Colon (tissue), 2 donors: Measurements from ENCODE around the gene LRRC7.
"Not testable (repeated sequence)": the region's sequence is repeated elsewhere in the genome, so short reads cannot be mapped to it uniquely, and the experiment has no call there.

Source experiments
- FAIRE-seq: peaks from 2 replicates; lab custom pipeline; 2012; peaks lifted over from hg19 to GRCh38; lab: Jason Lieb, UNC
- donor health status: control.
- donor health status: control.

The LRRC7 gene

DNA sequence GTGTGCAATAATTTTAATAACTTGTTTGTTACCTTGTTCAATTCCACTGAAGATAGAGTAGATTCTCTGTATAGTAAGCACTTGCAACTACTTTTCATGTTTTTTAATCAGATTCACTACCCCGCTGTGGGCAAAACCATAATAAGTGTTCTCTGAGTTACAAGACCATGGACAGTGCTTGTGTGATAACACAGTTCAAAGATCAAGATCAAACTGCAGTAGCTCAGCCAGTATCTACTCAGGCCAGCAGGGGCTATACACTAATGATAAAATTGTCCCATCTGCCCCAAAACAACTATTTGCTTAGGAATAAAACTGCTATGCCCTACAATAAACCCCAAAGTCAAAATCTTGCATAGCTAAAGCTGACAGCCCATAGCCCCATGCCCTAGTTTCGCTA, 129.6 kb downstream of the LRRC7 start:
- FAIRE-seq, result no peak

DNA sequence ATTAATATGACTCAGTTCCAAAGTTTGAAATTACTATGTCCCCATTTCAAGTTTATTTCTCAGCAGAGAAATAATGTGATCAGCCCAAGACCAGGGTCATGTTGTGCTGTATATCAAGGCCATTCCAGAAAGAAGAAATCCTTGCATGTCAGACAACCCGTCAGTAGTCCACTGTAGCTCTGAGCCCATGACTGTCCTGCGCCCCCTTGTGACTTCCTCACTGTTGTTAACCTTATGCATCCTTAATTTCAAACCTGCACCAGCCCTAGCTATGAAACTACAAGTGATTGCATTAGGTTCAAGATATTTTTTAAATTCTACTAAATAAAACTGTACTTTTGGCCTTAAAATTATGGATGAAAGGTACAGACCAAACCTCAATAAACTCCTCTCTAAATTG, 133.0 kb downstream of the LRRC7 start:
- no peak for FAIRE-seq

DNA sequence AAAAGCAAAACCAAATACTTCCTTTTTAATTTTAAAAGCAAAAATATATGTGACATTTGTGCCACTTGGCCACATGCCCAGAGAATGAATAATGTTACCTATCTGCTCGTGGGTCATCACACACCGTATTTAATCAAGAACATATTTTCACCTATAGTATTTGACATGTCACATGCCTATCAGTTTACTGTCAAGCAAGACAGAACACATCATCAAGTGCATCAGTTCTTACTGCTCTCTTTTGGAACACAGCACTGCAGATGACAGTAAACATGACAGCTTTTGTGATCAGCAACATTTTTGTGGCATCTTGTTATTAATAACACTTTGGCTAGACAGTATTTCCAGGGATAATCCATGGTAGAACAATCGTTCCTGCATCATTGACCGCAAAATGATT, 134.4 kb downstream of the LRRC7 start:
- FAIRE-seq, result no peak

DNA sequence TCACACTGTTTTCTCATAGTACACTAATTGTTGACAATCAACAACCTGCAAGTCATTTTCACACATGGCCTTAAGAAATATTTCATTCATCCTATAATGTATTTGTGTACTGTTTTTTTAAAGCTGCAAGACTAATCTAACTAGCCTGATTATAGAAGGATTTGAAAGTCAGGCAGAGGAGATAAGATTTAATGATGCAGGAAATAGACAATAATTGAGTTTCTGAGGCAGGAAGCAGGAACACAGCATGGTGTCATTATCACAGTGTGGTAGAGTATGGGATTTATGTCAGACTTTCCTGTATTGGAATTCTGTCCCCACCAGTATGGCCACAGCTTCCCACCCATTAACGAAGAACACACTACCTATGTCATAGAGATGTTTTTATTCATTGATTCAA, 138.8 kb downstream of the LRRC7 start:
- no peak for FAIRE-seq

DNA sequence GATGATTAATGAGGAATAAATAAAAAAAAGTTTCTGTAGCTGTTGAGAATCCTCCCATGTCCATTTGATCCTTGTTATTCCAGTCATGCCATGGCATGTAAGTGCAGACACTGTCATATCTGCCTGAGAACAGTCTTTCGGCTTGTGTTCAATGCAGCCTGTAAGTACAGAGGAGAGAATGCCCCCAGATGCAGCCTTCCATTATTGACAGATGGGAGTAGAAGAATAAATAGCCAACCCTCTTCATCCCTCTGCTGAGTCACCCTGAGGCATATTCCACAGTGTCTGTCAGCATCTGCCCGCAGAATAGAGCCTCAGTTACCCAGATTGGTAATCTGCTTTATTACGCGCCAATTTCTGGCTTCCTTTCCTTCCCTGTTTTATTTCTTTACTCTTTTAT, 139.4 kb downstream of the LRRC7 start:
- no peak for FAIRE-seq

DNA sequence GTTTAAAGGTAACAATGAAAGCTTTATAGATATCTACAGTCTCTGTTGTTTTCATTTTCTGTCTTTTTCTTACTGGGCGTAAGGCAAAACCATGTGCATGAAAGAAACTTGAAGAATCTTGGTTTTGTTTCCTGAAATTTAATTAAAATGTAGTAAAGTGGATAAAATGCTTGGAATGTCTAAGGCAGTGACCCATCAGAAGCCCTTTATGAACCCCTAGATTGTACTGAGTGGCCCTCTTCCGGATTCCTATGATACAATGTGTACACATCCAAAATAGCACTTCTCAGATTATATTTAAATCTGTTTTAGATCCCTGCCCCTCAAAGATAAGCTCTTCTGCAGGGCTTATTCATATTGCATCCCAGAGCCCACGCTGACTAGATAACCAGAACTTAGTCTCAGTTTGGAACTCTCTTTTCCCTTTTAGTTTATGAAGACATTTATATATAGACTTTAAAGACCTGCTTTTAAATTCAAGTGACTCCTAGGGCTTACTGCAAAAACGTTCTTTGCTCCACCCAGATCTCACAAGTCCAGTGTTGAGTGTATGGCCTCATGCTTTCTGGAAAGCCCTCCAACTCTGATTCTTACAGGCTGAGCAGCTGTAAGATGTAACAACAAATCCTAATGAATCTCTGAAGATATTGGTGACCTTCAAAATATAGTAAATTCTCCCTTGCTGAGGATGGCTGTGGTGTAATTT, 142.9 kb downstream of the LRRC7 start:
- no peak for FAIRE-seq

DNA sequence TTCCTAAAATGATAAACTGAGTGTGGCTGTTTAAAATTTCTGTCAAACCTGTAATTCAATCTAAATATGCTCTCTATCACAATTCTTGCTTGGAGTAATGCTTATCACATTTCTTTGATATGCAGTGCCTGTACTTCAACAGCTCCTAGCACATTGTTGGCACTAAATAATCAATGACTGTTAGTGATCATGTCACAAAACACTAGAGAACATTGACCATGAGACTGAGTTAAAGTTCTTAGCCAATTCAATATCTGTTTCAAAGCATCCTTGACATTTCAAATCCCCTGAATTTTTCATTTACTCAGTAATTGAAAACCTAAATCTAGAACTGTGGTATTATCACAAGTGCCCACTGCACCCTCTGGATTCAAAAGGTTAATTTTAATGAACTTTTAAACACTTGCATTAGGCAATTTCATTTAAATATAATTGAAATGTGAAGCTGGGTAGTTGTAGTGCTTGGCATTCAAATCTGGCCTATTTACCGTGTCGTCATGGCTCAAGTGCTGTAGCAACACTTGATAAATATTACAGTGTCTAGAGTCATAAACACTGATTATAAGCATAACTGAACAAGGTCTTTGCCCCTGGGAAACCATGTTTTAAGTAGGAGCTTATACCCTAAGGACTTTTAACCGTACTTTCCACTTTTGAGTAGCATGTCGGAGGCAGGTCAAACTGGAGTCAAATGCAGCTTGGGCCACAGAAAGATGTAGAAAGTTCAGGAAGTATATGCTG, 143.6 kb downstream of the LRRC7 start:
- FAIRE-seq, result no peak

DNA sequence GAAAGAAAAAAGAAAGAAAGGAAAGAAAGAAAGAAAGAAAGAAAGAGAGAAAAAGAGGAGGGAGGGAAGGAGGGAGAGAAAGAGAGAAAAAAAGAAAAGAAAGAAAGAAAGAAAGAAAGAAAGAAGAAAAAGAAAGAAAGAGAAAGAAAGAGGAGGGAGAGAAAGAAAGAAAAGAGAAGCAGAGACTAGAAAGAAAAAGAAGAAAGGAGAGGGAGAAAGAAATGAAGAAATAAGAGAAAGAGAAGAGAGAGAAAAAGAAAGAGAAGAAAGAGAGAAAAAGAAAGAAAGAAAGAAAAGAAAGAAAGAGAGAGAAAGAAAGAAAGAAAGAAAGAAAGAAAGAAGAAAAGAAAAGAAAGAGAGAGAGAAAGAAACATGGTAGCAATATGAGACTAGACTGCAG, 150.1 kb downstream of the LRRC7 start:
- not testable (repeated sequence) for FAIRE-seq

DNA sequence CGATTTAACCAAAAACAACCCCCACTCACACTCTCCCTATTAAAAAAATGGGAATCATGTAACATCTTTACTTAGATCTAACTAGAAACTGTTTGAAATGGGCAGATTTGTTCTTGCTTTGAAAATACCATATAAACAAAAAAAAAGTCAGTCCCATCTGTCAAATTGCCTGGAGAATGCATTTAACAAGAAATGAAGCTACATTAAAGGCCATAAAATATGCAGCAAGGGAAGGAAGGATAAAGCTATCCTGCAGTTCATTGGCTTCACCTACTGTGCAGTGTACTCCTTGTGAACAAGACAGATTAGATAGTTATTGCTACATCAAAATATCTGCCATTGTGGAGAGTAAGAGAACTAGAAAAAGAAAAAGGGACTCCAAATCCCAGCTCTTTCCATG, 160.5 kb downstream of the LRRC7 start:
- no peak for FAIRE-seq

DNA sequence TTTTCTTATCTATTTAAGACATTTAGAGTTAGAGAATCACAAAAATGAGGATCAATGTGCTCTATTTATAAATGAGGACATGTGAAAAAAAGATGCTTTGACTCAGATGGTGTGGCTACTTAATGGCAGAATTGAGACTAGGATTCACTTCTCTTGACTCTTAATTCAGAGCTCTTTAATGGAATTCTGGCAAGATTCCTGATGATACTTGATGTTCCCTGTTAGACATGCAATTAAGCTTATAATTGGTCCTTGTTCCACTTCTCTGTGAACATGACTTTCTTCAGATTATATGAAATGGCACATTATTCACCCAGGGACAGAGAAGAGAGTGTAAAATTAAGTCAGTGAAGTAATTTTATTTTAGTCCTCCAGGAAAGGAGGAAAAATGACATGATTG, 165.3 kb downstream of the LRRC7 start:
- FAIRE-seq, result no peak

DNA sequence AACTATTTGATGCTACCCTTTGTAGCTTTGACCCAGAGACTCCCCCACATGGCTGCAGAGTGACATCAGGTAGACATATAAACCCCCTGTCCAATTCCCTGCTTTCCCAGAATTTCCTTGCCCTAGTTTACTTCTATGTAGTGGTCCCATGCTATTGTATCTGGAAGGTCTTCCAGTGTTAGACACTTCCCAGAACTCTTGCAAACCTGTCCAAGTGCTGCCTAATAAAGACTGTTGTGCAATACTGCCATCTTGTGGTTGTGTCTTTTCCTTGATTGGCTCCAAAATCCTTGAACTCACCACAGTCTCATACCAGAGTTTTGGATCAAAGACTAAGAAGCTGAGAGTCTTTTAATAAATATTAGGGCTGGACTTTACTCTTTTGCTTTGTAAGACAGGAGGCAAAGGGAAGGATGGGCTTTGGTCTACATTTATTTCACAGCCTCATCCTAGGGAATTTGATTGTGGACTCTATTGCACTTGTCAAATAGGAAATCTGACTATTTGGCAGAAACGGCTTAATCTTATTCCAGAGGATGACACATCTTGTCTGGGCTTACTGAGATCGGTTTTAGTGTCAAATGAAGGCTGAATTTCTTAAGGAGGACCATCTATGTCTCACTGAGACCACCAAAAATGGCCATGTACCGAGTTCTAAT, 169.9 kb downstream of the LRRC7 start:
- no peak for FAIRE-seq

DNA sequence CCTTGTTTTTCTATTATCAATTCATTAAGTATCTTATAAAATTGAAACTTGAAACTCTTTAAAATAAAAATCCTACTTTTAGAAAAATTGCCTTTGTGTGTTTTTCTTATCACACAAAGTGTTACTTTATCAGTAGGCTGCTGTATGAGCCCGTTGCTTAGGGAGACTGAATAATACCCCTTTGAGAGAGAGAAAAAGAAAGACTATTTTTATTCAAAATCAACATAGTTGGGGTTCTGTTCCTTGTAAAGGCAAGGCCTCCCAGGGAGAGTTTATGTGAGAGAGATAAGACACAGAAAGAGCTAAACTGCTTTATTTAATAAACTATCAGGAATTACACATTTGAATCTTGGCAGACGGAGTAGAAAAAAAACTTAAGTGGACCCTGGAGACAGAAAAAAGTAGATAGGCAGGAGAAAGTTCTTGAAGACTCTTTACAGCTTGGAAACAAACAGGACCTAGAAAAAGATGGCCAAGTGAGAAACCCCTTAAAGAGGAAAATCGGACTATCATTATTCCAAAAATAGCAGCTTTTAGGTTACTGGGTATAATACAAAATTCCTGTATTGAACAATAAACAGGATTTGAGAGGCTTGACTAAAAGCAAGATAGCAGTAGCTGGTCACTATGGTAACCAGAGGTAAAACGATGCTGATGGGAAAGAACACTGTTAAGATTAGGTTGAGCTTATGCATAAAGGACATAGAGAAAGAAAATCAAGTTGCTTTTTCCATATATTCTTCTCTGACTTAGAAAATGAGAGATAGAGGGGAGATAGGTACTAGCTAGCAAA, 170.9 kb downstream of the LRRC7 start:
- FAIRE-seq, result no peak

DNA sequence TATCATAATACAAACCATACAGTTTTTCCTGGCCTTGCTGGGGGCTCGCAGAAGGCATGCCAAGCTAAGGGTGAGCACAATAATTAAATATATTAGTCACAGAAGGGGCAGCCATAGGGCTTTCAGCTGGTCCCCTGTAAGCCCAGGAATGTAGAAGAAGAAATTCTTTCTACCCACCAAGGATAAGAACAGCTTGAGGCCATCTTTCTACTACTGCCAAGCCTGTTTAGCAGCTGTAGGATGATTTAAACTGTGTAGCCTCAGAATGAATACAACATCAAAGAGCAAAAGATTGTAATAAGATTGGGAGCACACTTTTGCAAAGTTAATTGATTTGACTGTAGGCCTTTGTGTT, 171.5 kb downstream of the LRRC7 start:
- FAIRE-seq, result no peak

DNA sequence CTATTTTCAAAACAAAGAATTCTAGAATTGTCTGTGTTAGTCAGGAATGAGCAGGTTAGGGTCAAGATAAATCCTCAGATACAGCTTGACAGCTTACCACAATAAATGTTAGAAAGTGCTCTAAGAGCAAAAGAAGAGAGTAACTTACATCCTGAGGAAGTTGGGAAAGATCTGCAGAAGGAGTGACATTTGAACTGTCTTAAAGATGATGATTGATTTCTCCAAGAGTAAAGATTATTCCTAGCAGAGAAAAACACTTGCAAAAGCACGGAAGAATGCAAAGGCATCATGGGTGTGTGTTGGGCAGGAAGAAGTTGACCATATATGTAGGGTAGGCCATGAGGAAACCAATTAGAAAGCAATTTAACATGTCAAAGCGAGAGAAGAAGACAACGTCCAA, 175.4 kb downstream of the LRRC7 start:
- no peak for FAIRE-seq

DNA sequence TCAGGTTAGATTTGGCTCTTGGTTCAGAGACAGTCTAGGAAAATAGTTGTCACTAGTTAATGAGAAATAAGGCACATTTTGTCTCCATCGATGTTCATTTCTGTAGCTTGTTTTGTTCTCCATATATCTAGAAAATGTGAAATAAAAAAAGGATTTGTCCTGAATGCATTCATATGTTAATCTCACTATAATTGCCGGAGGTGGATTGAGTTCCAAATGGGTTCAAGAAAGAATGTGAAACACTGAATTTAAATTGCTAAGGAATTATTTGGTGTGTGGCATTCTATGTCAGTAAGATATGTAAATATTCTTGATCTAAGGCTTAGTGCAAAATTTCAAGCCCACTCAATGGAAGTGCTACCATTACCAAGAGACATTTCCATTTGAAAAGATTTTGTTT, 176.7 kb downstream of the LRRC7 start:
- no peak for FAIRE-seq

DNA sequence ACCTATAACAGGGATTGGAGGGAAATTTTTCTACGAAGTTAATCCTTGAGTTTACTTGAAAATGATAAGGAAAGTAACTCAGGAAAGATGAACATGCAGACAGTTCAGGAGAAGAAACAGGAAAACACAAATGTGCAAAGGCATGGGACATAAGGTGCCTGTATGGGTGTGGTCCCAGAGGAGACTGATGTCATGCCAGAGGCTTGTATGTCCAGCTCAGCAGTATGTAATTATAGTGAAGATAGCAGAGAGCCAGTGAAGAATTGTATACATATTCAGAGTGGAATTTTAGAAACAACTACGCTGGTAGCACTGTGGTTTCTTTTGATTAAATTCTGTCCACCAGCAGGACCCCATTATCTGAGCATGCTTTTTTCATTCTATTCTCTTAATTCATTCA, 179.5 kb downstream of the LRRC7 start:
- FAIRE-seq, result no peak

DNA sequence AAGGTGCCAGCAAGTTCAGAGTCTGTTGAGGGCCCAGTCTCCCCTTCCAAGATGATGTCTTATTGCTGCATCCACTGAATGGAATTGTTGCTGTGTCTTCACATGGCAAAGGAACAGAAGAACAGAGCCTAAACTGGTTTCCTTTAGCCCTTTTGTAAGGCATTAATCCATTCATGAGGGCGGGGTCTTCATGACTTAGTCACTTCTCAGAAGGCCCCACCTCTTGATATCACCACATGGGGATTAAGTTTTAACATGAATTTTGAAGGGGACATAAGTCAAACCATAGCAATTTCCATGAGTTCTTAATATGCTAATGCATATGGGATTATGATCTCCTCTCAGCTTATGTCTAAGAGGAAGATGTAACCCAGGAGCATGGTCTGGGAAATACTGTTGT, 182.9 kb downstream of the LRRC7 start:
- no peak for FAIRE-seq

DNA sequence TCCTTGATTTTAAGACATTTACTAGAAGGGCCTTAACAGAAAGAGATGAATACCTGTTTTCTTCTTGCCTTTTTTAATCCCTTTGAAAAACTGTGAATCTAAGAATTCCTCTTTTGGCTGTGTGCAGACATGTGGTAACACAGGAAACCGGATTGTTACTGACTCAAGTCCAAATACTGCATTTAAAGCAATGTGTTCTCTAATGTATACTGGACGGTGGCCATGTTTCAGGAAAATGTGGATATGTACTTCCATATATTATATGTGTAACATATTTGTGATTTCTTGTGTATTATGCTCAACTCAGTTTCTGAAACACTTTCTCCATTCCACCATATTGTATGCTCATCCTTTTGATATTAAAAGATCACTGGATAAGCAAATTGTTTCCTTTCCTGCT, 185.1 kb downstream of the LRRC7 start:
- no peak for FAIRE-seq

DNA sequence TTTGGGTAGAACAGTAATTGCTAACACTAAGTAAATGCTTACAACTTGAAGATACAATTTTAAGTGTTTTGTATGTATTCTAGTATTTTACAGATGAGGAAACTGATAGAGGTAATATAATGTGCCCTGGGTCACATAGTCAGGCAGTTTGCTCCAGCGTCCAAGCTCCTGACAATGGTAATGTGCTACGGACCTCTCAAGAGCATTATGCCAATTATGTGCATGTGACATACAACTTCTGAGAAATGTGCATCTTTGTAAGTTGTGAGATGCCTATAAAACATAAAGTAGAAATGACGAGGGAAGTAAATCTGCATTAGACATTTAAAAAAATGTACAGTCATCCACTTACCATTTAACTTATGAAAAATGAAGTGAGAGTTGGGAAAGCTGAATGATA, 186.8 kb downstream of the LRRC7 start:
- no peak for FAIRE-seq

DNA sequence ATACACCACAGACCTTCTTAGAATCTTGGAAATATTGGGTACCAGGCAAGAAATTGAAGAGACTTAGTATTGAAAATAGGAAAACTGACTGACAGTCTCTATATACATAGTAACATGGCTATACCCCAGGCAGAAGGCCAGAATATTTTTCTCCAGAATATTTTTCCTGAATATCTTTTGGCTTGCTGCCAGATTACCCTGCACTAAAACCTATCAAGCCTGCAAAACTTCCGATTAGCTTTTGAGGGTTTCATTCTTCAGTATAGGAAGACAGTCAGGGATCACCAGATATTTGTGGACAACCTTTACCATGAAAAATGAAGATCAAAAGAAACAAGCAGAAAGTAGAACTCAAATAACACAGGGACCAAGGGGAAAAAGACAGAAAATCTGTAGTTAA, 187.9 kb downstream of the LRRC7 start:
- FAIRE-seq, result no peak

DNA sequence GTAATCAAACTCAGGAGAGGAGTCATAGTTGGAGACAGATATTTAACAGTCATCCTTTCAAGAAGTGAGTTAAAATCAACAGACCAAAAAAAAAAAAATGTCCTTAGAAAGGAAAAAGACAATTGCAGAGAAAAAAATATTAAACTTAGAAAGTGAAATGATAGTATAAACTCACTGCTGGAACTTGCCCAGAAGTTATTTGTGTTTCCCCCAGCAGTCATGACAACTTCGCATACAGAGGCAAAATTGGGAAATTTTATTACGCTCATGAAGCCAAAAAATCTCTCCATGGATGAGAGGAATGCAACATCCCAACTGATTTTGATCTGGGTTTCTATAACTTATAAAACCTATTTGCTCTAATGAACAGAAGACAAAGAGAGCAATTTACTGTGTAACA, 198.2 kb downstream of the LRRC7 start:
- no peak for FAIRE-seq

DNA sequence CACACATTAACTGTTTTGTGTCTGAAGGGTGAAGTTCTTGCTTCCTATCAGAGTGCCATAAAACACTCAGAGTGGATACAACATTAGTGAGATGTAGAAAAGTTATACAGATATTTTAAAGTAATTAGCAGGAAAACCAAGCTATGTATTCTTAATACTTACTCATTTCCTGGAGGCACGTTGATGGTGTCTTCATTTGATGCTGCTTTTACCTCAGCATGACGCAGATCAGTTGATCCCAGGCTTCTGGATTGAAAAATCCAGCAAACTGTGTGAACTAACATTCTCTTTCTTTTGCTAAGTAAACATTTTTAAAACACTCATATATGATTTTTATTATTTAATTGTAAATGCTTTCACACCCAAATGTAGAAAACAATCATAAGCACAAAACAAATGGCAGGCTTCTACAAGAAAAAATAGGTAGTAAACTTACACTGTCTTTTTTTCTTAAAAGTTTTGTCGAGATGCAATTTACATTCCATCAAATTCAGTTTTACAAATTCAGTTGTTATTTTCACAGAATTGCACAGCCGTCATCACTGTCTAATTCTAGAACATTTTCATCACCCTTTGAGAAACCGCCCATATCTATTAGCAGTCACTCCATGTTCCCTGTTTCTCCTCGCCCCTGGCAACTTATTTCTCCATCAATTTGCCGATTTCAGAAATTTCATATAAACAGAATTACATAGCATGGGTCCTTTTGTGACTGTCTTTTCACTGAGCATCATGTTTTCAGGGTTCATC, 198.9 kb downstream of the LRRC7 start:
- no peak for FAIRE-seq
